Measurements from ENCODE around the gene KIAA0753. TPM values are rescaled to one million over a fixed set of nuclear protein-coding genes. Genes with fewer than 3 reads are reported as not detected.

KIAA0753 gene
- total and polyA plus RNA-seq, 2 of the 4 experiments (the other 2 are of a cell fraction) = 10.2 to 17.6 TPM

- DNase-seq = no peak
- Histone ChIP-seq H3K4me1 (ENCODE audit: control insufficient read depth, insufficient read depth, low read length) (no peaks in the 10 kb centered on the region), H3K27me3 (ENCODE audit: control insufficient read depth, insufficient read depth, low read length) (no peaks in the 10 kb centered on the region), H3K9ac (ENCODE audit: low read depth, low read length) (no peak overlapping the region), H3K27ac (ENCODE audit: insufficient read depth, low read length) (no peak overlapping the region), H3K14ac (replicated peaks; ENCODE audit: low read depth, low read length) (no peak overlapping the region), H2AK9ac (replicated peaks; ENCODE audit: low read depth, low read length, poor library complexity) (no peak overlapping the region), H2BK120ac (ENCODE audit: low read depth, low read length) (no peak overlapping the region), H2BK5ac (ENCODE audit: low read depth, low read length, poor library complexity, severe bottlenecking) (no peak overlapping the region), H3K4ac (ENCODE audit: low read depth, low read length) (no peak overlapping the region), H4K8ac (ENCODE audit: low read depth in 2 of 2, low read length in 2 of 2) (no peak overlapping the region), H3K4me3 (ENCODE audit: insufficient read depth, low read depth, low read length) (no peak overlapping the region), H2BK15ac (ENCODE audit: low read depth, low read length) (no peak overlapping the region), H2AFZ (replicated peaks; ENCODE audit: low read length, poor library complexity) (no peak overlapping the region), H3K9me3 (ENCODE audit: control insufficient read depth, insufficient read depth, low read length) (no peaks in the 10 kb centered on the region), H4K91ac (ENCODE audit: insufficient read depth, low read depth, low read length) (no peak overlapping the region), H3K36me3 (ENCODE audit: control insufficient read depth, insufficient read depth, low read length) (peaks cover 16% of the 10 kb centered on the region), H3K9me1 (ENCODE audit: insufficient read depth, low read length) (0 out of 2 replicates have a peak, but pooled peaks cover 5% of the 10 kb centered on the region), H2BK20ac (ENCODE audit: low read depth, low read length) (no peak overlapping the region), H4K20me1 (ENCODE audit: insufficient read depth, low read length) (no peaks in the 10 kb centered on the region), H3K4me2 (ENCODE audit: low read depth, low read length) (no peak overlapping the region), H3K23ac (ENCODE audit: low read depth, low read length) (no peak overlapping the region), H3K18ac (ENCODE audit: low read depth, low read length) (no peak overlapping the region), H3K79me1 (ENCODE audit: low read depth in 1 of 2, low read length in 2 of 2) (peaks cover 12 to 54% of the 10 kb centered on the region in 2 experiments), H2AK5ac (ENCODE audit: low read depth, low read length) (no peak overlapping the region), H3K56ac (ENCODE audit: extremely low read depth, insufficient read depth, low read length) (no peak overlapping the region), H4K5ac (ENCODE audit: low read depth, low read length) (no peak overlapping the region)
- ChIA-PET CTCF (no interaction called here), POLR2A (ENCODE audit: unreplicated experiment) (no interaction called here)
- in situ Hi-C loops (cut with MboI; ENCODE audit: low sequenced_read_pairs) = no loop called here
- dilution Hi-C loops (cut with HindIII; ENCODE audit: low sequenced_read_pairs, unreplicated experiment) = no loop called here
- peak; percentile 95 for TF ChIP-seq NFE2L2 (IDR thresholded peaks at IDR 0.05; ENCODE audit: low read depth, low read length)
- no peak for TF ChIP-seq MXI1 (IDR thresholded peaks at IDR 0.05; ENCODE audit: borderline replicate concordance, low read depth, low read length)
- no peak for TF ChIP-seq ELK1 (IDR thresholded peaks at IDR 0.05; ENCODE audit: borderline replicate concordance, low read depth, low read length)
- no peak for TF ChIP-seq CEBPB (IDR thresholded peaks at IDR 0.05; ENCODE audit: low read depth, low read length)
- TF ChIP-seq RFX5 (IDR thresholded peaks at IDR 0.05; ENCODE audit: low read depth, low read length) = no peak
- TF ChIP-seq MAFK (IDR thresholded peaks at IDR 0.05; ENCODE audit: low read depth, low read length) = peak; percentile 78
- intact Hi-C loops (cut with micrococcal nuclease) = no loop called here
- no TSS peak for BruUV-seq (replicated peaks)
- no peak for ATAC-seq (ENCODE audit: low read depth)
- no CpG with 5 or more reads among the region's 3 CpGs for WGBS, 2 experiments (ENCODE audit: extremely low coverage in 2 of 2, insufficient read length in 1 of 2)
These were observed 7.2 kb downstream of the KIAA0753 start for GRCh38 chr17:6633263-6633662.
